Hematopoietic multipotent progenitor cell treated with erythropoietin and hydrocortisone succinate and interleukin-3 and kit ligand, for 6 days (in vitro differentiated cells): ENCODE data around the gene LRIT3.
"Not testable (repeated sequence)": the region's sequence is repeated elsewhere in the genome, so short reads cannot be mapped to it uniquely, and the experiment has no call there.

ENCODE experiments used
- DNase-seq: peaks from one replicate; pipeline ENCODE4 v3.0.0-alpha.2; 2015

Gene LRIT3

DNA sequence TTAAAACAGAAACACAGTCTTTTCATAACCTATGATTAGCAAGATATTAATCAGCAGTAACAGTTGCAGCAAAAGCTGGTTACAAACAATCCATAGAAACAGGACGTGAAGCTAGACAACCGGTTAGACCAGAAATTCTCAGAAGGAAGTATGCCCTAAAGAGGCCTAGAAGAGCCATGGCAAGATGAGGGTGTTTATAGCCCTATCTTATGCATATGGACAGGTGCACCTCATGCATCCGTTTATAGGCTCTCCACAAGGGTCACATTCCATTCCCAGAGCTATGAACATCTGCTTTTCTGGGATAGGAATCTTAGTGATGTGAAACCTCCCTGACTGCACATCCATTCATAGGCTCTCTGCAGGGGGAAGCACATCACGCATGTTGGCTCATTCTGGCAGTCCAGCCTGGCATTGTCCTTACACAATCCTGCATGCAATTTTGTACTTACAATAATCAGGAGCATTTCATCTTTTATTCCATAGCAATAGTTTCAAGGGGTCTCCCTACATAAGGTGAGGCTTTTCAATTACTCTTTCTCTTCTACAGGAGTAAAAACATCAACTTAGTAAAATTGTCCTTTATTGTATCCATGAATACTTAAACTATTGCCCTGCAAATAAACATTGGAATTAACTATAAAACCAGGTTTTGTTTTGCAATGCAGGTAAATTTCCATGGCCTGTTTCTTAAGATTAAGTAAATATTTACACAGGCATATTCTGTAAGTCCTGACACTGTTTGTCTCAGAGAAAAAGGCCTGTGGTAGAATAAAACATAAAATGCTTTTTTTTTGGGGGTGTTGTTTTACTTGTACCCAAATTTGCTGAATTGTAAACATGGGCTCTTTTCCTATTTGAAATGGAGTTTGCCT is 11.8 kb downstream of the LRIT3 start:
- not testable (repeated sequence) for DNase-seq

GRCh38 chr4:109861271-109861670 is 13.4 kb downstream of the LRIT3 start:
- no peak for DNase-seq

DNA sequence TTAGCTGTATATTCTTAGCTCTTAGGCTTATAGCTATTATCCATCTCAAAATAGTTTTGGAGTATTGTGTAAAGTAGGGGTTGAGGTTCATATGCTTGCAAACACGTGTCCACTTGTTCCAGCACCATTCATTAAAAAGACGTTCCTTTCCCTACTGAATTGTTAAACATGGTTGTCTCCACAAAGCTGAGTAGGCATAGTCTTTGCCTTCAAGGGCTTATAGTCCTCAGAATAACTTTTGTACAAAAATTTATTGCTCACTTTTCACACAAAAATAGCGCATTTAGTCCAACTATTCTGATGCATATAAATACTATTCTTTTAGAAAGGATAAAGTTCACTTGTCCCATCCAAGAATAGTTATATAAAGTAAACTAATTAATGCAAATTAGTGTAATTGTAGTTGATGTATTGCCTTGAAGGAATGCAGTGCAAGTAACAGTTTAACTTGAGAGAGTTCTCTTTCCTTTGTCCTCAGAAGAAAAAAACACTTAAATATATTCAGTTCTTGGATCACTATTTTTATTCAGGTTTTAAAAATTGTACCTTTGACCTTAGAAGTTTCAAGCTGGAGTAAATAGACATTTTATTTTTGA is 14.1 kb downstream of the LRIT3 start:
- DNase-seq, result no peak

- no peak for DNase-seq
These were observed 16.2 kb downstream of the LRIT3 start for GRCh38 chr4:109864134-109864533.

- no peak for DNase-seq
These were observed 22.2 kb downstream of the LRIT3 start for GRCh38 chr4:109870061-109870460.

DNA sequence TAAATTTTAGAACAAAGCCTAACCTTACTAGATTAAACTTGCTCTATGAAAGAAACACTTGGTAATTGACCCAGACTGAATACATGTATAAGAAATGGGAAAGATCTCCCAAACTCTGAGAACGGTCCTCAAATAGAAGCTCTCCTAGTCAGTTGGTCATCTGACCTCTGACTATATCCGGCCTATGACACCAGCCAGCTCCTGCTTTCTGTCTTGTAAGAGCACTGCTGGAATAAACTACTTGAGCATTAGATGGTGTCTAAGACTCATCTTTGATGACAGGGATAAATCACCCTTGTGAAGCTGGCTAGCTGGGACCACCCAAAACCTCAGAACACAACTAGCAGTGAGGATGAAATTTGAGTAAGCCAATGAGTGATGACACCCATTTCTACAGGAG is 24.2 kb downstream of the LRIT3 start:
- no peak for DNase-seq

GRCh38 chr4:109872950-109873656 is 25.2 kb downstream of the LRIT3 start:
- DNase-seq, result no peak

- DNase-seq, result no peak
These were observed 26.0 kb downstream of the LRIT3 start for GRCh38 chr4:109873791-109874514.

- no peak for DNase-seq
These were observed 27.2 kb downstream of the LRIT3 start for GRCh38 chr4:109875106-109875505.

DNA sequence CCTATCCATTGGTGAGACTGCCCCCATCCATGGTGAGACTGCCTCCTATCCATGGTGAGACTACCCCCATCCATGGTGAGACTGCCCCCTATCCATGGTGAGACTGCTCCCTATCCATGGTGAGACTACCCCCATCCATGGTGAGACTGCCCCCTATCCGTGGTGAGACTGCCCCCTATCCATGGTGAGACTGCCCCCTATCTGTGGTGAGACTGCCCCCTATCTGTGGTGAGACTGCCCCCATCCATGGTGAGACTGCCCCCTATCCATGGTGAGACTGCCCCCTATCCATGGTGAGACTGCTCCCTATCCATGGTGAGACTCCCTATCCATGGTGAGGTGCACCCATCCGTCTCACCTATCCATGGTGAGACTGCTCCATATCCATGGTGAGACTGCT is 27.6 kb downstream of the LRIT3 start:
- not testable (repeated sequence) for DNase-seq

GRCh38 chr4:109876634-109877265 is 28.8 kb downstream of the LRIT3 start:
- DNase-seq, result no peak

DNA sequence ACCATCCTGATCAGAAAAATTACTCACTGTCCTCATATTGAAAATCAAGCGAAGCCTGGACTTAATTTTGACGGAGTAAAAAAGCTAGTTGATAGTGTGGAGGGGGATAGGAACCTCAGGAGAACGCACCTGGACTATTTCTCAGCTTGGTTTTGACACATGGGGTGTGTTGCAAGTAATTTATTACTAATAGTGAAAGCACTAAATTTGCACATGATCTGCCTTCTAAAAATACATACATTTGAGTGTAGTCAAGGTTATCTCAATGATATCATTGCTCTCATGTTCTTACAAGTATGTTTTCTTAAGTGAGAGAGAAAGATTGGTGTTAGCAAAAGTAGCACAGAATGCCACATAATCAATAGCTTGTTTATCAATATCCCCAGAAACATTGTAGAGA is 29.5 kb downstream of the LRIT3 start:
- DNase-seq, result no peak

- DNase-seq, result no peak
These were observed 30.4 kb downstream of the LRIT3 start for GRCh38 chr4:109878355-109878754.

DNA sequence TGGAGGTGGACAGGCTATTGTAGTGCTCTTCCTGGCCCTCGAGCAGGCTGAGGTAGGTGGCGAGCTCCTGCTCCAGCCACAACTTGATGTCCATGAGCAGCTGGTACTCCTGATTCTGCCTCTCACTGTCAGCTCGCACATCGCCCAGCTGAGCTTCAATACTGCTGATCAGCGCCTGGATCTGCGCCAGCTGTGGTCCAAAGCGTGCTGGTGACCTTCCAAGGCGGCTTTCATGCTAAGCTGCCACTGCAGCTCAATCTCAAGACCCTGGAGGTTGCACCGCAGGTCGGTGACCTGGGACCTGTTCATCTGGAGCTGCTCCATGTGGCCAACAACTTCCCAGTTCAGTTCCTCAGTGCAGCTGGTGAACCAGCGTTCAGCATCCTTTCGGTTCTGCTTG is 31.2 kb downstream of the LRIT3 start:
- no peak for DNase-seq

- no peak for DNase-seq
These were observed 31.9 kb downstream of the LRIT3 start for GRCh38 chr4:109879636-109880314.

- DNase-seq, result no peak
These were observed 38.4 kb downstream of the LRIT3 start for GRCh38 chr4:109886303-109886702.

GRCh38 chr4:109887071-109887470 is 39.2 kb downstream of the LRIT3 start:
- no peak for DNase-seq

- DNase-seq, result no peak
These were observed 42.2 kb downstream of the LRIT3 start for GRCh38 chr4:109890076-109890475.

- DNase-seq, result no peak
These were observed 54.8 kb downstream of the LRIT3 start for GRCh38 chr4:109902559-109903251.

- DNase-seq, result no peak
These were observed 60.8 kb downstream of the LRIT3 start for GRCh38 chr4:109908731-109909130.

DNA sequence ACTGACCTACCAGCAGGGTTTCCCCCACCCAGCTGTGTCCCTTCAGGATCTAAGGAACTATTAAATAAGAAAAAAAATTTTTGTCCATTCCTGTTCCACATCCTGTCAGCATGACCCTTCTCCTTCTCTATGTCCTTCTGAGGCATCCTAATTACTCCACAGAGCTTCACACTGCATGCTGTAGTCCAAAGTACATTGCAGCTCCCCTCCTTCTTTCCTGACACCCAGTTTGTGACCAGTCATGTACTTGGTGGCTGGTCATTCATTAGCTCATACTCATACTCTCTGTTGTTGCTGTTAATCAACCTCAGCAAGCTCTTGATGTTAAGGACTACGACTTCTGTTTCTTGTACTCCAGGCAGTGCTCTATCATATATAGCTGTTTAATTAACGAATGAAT is 62.3 kb downstream of the LRIT3 start:
- no peak for DNase-seq
